ENCODE data around the gene KDM4B. TPM values are rescaled to one million over a fixed set of nuclear protein-coding genes. Genes with fewer than 3 reads are reported as not detected.

KDM4B gene
- total and polyA plus RNA-seq, 9 of the 15 experiments (the other 6 are each of a cell fraction or from before 2014, with no cell fraction given): 0.21 to 29.9 (median 7.3) TPM

- Histone ChIP-seq H3K27me3 (ENCODE audit: control insufficient read depth in 2 of 2, insufficient read depth in 2 of 2, low read length in 2 of 2) (no peaks in the 10 kb centered on the region), H2AFZ (ENCODE audit: low read depth, low read length) (no peak overlapping the region), H3K9ac (ENCODE audit: insufficient read depth in 1 of 2, low read depth in 2 of 2, low read length in 2 of 2) (no peak overlapping the region), H3K79me2 (ENCODE audit: control insufficient read depth, insufficient read depth, low read length) (peaks cover 69% of the 10 kb centered on the region), H3K4me1 (replicated peaks in 1 of 2; ENCODE audit: control insufficient read depth in 2 of 2, insufficient read depth in 2 of 2, low read length in 2 of 2) (peaks cover 15 to 65% of the 10 kb centered on the region in 2 experiments), H3K36me3 (ENCODE audit: control insufficient read depth, insufficient read depth, low read length) (no peaks in the 10 kb centered on the region), H3K4me2 (ENCODE audit: insufficient read depth, low read length) (no peak overlapping the region), H3K4me3 (no peak overlapping the region), H4K20me1 (replicated peaks; ENCODE audit: control insufficient read depth, insufficient read depth, low read length) (peaks cover 79% of the 10 kb centered on the region), H3K9me1 (ENCODE audit: control insufficient read depth, insufficient read depth, low read length) (peaks cover 18% of the 10 kb centered on the region), H3K27ac (ENCODE audit: extremely low read depth, low read depth, low read length) (no peak overlapping the region), H3K9me3 (replicated peaks; ENCODE audit: control insufficient read depth, insufficient read depth, low read depth, low read length) (no peaks in the 10 kb centered on the region)
- TF ChIP-seq CHCHD3 (CRISPR knock-in tag; IDR thresholded peaks at IDR 0.05) (no peak), EHMT2 (IDR thresholded peaks at IDR 0.05) (no peak), POLR2G (IDR thresholded peaks at IDR 0.05; ENCODE audit: low read depth, low read length) (0 out of 2 replicates have a peak, but pooled peaks have one; percentile 2)
- DNase-seq (ENCODE audit: extremely low read depth in 1 of 4, low spot score in 3 of 4) (no peak), FAIRE-seq (no peak), ATAC-seq (no peak)
- in situ Hi-C loops (cut with MboI) (no loop called here), intact Hi-C loops (cut with micrococcal nuclease) (no loop called here)
- no TSS peak for BruUV-seq (replicated peaks)
- POLR2A ChIA-PET: interaction anchor here (0.6 to 0.8 kb wide), 2 partner anchors 12 to 17 kb away, joined by 3 read pairs; no protein-coding TSS in a partner anchor
- WGBS (ENCODE audit: insufficient coverage, low coverage, missing lambda C conversion rate): 74% methylated on average over 7 of the region's 7 CpGs
- CTCF ChIA-PET (ENCODE audit: low intra/inter-chr PET ratio): no interaction called here
These were observed 15.1 kb downstream of the KDM4B start for GRCh38 chr19:4984106-4984380.

DNA sequence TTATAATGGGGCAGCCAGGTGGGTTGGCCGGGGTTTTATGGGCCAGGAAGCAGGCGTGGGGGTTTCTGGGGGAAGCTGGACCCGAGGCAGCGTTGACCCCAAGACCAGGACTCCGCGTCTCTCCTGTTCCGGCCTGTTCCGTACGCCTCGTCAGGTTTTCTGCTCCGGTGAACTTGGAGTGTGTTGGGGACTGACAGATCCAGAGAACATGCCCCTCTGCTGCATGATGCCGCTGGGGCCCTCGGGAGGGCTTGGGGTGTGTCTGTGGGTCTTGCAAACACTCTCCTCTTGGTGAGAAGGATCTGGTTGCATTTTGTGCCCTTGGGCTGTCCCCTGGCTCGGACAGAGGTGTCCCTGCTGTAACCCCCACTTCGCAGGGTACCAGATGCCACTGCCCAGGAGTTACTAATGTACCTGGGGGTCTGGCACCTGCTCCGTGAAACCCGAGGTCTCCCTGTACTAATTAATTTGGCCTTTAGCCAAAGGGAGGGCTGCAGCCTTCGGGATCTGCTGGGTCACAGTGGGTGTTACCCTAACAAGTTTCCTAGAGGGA, 15.6 kb downstream of the KDM4B start:
- WGBS (ENCODE audit: insufficient coverage, low coverage, missing lambda C conversion rate): 74% methylated on average over 18 of the region's 18 CpGs

More for the DNA sequence above, 15.6 kb downstream of the KDM4B start:
- in situ Hi-C loops (cut with MboI) (no loop called here), intact Hi-C loops (cut with micrococcal nuclease) (no loop called here)
- Histone ChIP-seq H3K27me3 (ENCODE audit: control insufficient read depth in 2 of 2, insufficient read depth in 2 of 2, low read length in 2 of 2) (no peaks in the 10 kb centered on the region), H4K20me1 (replicated peaks; ENCODE audit: control insufficient read depth, insufficient read depth, low read length) (peaks cover 75% of the 10 kb centered on the region), H3K4me3 (no peak overlapping the region), H3K9me3 (replicated peaks; ENCODE audit: control insufficient read depth, insufficient read depth, low read depth, low read length) (no peaks in the 10 kb centered on the region), H3K9me1 (ENCODE audit: control insufficient read depth, insufficient read depth, low read length) (peaks cover 18% of the 10 kb centered on the region), H3K4me1 (replicated peaks in 1 of 2; ENCODE audit: control insufficient read depth in 2 of 2, insufficient read depth in 2 of 2, low read length in 2 of 2) (peaks cover 15 to 63% of the 10 kb centered on the region in 2 experiments), H3K27ac (ENCODE audit: extremely low read depth, low read depth, low read length) (no peak overlapping the region), H3K36me3 (ENCODE audit: control insufficient read depth, insufficient read depth, low read length) (no peaks in the 10 kb centered on the region), H2AFZ (ENCODE audit: low read depth, low read length) (no peak overlapping the region), H3K79me2 (ENCODE audit: control insufficient read depth, insufficient read depth, low read length) (peaks cover 65% of the 10 kb centered on the region), H3K4me2 (ENCODE audit: insufficient read depth, low read length) (no peak overlapping the region), H3K9ac (ENCODE audit: insufficient read depth in 1 of 2, low read depth in 2 of 2, low read length in 2 of 2) (peak overlapping the region in 1 of 2 experiments; percentile 24; a peak in 1 of 4 replicates)
- POLR2A ChIA-PET: interaction anchor here (0.6 to 0.8 kb wide), 3 partner anchors 12 to 17 kb away, joined by 3 to 4 read pairs (median 3); no protein-coding TSS in a partner anchor
- FAIRE-seq: no peak
- no peak for DNase-seq (ENCODE audit: extremely low read depth in 1 of 4, low spot score in 3 of 4)
- BruUV-seq (replicated peaks): no TSS peak
- TF ChIP-seq ZNF121 (CRISPR knock-in tag; conservative IDR thresholded peaks at IDR 0.05): no peak
- TF ChIP-seq POLR2G (IDR thresholded peaks at IDR 0.05; ENCODE audit: low read depth, low read length): peak; percentile 35; the same call in 1 of the 2 replicates
- TF ChIP-seq NFIC (IDR thresholded peaks at IDR 0.05): peak; percentile 60
- TF ChIP-seq WHSC1 (IDR thresholded peaks at IDR 0.05; ENCODE audit: low read length): no peak
- no peak for TF ChIP-seq SRSF9 (IDR thresholded peaks at IDR 0.05; ENCODE audit: borderline replicate concordance, low read depth, low read length)
- CTCF ChIA-PET (ENCODE audit: low intra/inter-chr PET ratio): no interaction called here
- ATAC-seq: no peak
